ENCODE data around the gene LRRC46.

- TF ChIP-seq EZH2phosphoT487 (IDR thresholded peaks at IDR 0.05; ENCODE audit: borderline replicate concordance, low read length) (no peak), EZH2 (IDR thresholded peaks at IDR 0.05; ENCODE audit: low read length, unreplicated experiment) (no peak)
Observed at GRCh38 chr17:47855737-47856136, 24.3 kb downstream of the LRRC46 start.

All from PC-3 (cell line).